HEK293 (cell line): ENCODE data around the gene IL18RAP.

Experiments used
- CTCF ChIA-PET: fragments of 350-600 bp; formaldehyde crosslinking; extraction: SDS; loops from one replicate; lab custom pipeline; 2021; ENCODE audit warnings: antibody characterized with exemption; lab: Yijun Ruan, JAX
- POLR2A ChIA-PET: fragments of 300-600 bp; formaldehyde crosslinking; extraction: SDS; loops from one replicate; lab custom pipeline; 2020; ENCODE audit warnings: antibody characterized with exemption, inconsistent platforms; lab: Yijun Ruan, JAX
- H3K27ac ChIP-seq: fragments of 200-500 bp; sonication (Bioruptor generic); 2 replicates; pipeline ENCODE4 v1.5.1; 2014; ENCODE audit warnings: low read depth, low read length, control low read depth, inconsistent platforms; ENCODE audit errors: extremely low read depth
- H3K36me3 ChIP-seq, 2 experiments: fragments of 200-500 bp in 1 of 2; sonication (Bioruptor generic) in 1 of 2; 1 replicate in 1 of 2; 2 replicates in 1 of 2; pipeline ENCODE4 v1.5.1; 2014 to 2017; ENCODE audit warnings: inconsistent platforms in 2 of 2, low read length in 2 of 2; ENCODE audit not compliant: control insufficient read depth in 2 of 2, insufficient read depth in 1 of 2
- H3K4me1 ChIP-seq: fragments of 200-500 bp; sonication (Bioruptor generic); 2 replicates; pipeline ENCODE4 v1.5.1; 2014; ENCODE audit warnings: mild to moderate bottlenecking, low read length, inconsistent platforms; ENCODE audit not compliant: control insufficient read depth, insufficient read depth
- H3K4me3 ChIP-seq: 2 replicates; pipeline ENCODE4 v1.5.1; 2011; ENCODE audit warnings: low read depth, mild to moderate bottlenecking, control low read depth, low read length, moderate library complexity
- H3K9me3 ChIP-seq: fragments of 200-500 bp; sonication (Bioruptor generic); 2 replicates; pipeline ENCODE4 v1.5.1; 2014; ENCODE audit warnings: low read depth, low read length, inconsistent platforms; ENCODE audit not compliant: control insufficient read depth, insufficient read depth
- AEBP2 ChIP-seq: fragments of 450-650 bp; formaldehyde crosslinking; IDR thresholded peaks from 2 replicates; pipeline ENCODE4 v1.5.1; 2016; ENCODE audit warnings: missing biosample characterization, missing genetic modification characterization, borderline replicate concordance
- CTCF ChIP-seq: fragments of 450-650 bp; formaldehyde crosslinking; IDR thresholded peaks from 2 replicates; pipeline ENCODE4 v1.5.1; 2016; ENCODE audit warnings: missing biosample characterization, missing genetic modification characterization
- INSM2 ChIP-seq: fragments of 450-650 bp; formaldehyde crosslinking; IDR thresholded peaks from 2 replicates; pipeline ENCODE4 v1.5.1; 2016; ENCODE audit warnings: missing biosample characterization, missing genetic modification characterization
- KLF16 ChIP-seq: fragments of 450-650 bp; formaldehyde crosslinking; IDR thresholded peaks from 2 replicates; pipeline ENCODE4 v1.5.1; 2017; ENCODE audit warnings: missing biosample characterization, missing genetic modification characterization
- OSR2 ChIP-seq: fragments of 450-650 bp; formaldehyde crosslinking; IDR thresholded peaks from 2 replicates; pipeline ENCODE4 v1.5.1; 2016; ENCODE audit warnings: missing biosample characterization, missing genetic modification characterization
- REPIN1 ChIP-seq: fragments of 450-650 bp; formaldehyde crosslinking; IDR thresholded peaks from 2 replicates; pipeline ENCODE4 v1.5.1; 2017; ENCODE audit warnings: missing biosample characterization, missing genetic modification characterization, low read depth
- SALL2 ChIP-seq: fragments of 450-650 bp; formaldehyde crosslinking; IDR thresholded peaks from 2 replicates; pipeline ENCODE4 v1.5.0; 2017; ENCODE audit warnings: missing biosample characterization, mild to moderate bottlenecking, missing genetic modification characterization, borderline replicate concordance
- SETDB1 ChIP-seq: IDR thresholded peaks from one replicate; pipeline ENCODE4 v1.6.1; 2017; ENCODE audit warnings: mild to moderate bottlenecking, low read length, moderate library complexity, mixed read lengths; ENCODE audit not compliant: insufficient read length
- ZBTB6 ChIP-seq: fragments of 450-650 bp; formaldehyde crosslinking; IDR thresholded peaks from 2 replicates; pipeline ENCODE4 v1.5.1; 2017; ENCODE audit warnings: missing biosample characterization, missing genetic modification characterization
- ZNF114 ChIP-seq: fragments of 450-650 bp; formaldehyde crosslinking; IDR thresholded peaks from 2 replicates; pipeline ENCODE4 v1.5.0; 2017; ENCODE audit warnings: missing biosample characterization, missing genetic modification characterization
- ZNF248 ChIP-seq: fragments of 450-650 bp; formaldehyde crosslinking; IDR thresholded peaks from 2 replicates; pipeline ENCODE4 v1.5.1; 2017; ENCODE audit warnings: missing biosample characterization, missing genetic modification characterization
- ZNF48 ChIP-seq: fragments of 450-650 bp; formaldehyde crosslinking; IDR thresholded peaks from 2 replicates; pipeline ENCODE4 v1.5.1; 2016; ENCODE audit warnings: missing biosample characterization, missing genetic modification characterization
- ZNF548 ChIP-seq: fragments of 450-650 bp; formaldehyde crosslinking; IDR thresholded peaks from 2 replicates; pipeline ENCODE4 v1.5.1; 2016; ENCODE audit warnings: missing biosample characterization, missing genetic modification characterization
- ZNF571 ChIP-seq: fragments of 450-650 bp; formaldehyde crosslinking; IDR thresholded peaks from 2 replicates; pipeline ENCODE4 v1.5.0; 2017; ENCODE audit warnings: missing biosample characterization, missing genetic modification characterization
- ZNF654 ChIP-seq: fragments of 450-650 bp; formaldehyde crosslinking; IDR thresholded peaks from 2 replicates; pipeline ENCODE4 v1.5.1; 2016; ENCODE audit warnings: low read depth, missing biosample characterization, missing genetic modification characterization
- ZNF670 ChIP-seq: fragments of 450-650 bp; formaldehyde crosslinking; IDR thresholded peaks from 2 replicates; pipeline ENCODE4 v1.5.1; 2016; ENCODE audit warnings: missing biosample characterization, missing genetic modification characterization, low read depth
- ZNF692 ChIP-seq: fragments of 450-650 bp; formaldehyde crosslinking; IDR thresholded peaks from 2 replicates; pipeline ENCODE4 v1.5.1; 2016; ENCODE audit warnings: missing biosample characterization, missing genetic modification characterization
- ZNF707 ChIP-seq: fragments of 450-650 bp; formaldehyde crosslinking; IDR thresholded peaks from 2 replicates; pipeline ENCODE4 v1.5.1; 2016; ENCODE audit warnings: missing biosample characterization, missing genetic modification characterization
- ZSCAN30 ChIP-seq: fragments of 450-650 bp; IDR thresholded peaks from 2 replicates; pipeline ENCODE4 v1.5.1; 2018; ENCODE audit warnings: missing biosample characterization, mild to moderate bottlenecking, missing genetic modification characterization, moderate library complexity

The IL18RAP gene

GRCh38 chr2:102442967-102443828, 20.2 kb downstream of the IL18RAP start:
- POLR2A ChIA-PET = no interaction called here
- TF ChIP-seq ZNF48 (tag by site-specific recombination) = no peak
- peak; percentile 55 for TF ChIP-seq ZNF654 (tag by site-specific recombination)
- TF ChIP-seq CTCF (tag by site-specific recombination) = 0 out of 2 replicates have a peak, but pooled peaks have one; percentile 12
- TF ChIP-seq, all 188 proteins: peak for 2
- no peak overlapping the region for H3K4me3 ChIP-seq
- H3K36me3 ChIP-seq = no peaks in the 10 kb centered on the region
- H3K4me1 ChIP-seq = no peaks in the 10 kb centered on the region
- H3K27ac ChIP-seq = no peak overlapping the region
- CTCF ChIA-PET = interaction anchor here (0.5 to 2.9 kb wide), 36 partner anchors 9 to 1025 kb away, joined by 3 to 22 read pairs (median 4); partner anchors contain the start of gene IL18RAP
- H3K9me3 ChIP-seq = no peaks in the 10 kb centered on the region

- TF ChIP-seq AEBP2 = no peak
- Histone ChIP-seq H3K27ac (no peak overlapping the region), H3K4me1 (no peaks in the 10 kb centered on the region), H3K9me3 (no peaks in the 10 kb centered on the region), H3K4me3 (no peak overlapping the region), H3K36me3 (no peaks in the 10 kb centered on the region)
- ChIA-PET POLR2A (no interaction called here), CTCF (interaction anchor here (0.5 to 2.9 kb wide), 13 partner anchors 8 to 1026 kb away, joined by 3 to 22 read pairs (median 3); no protein-coding TSS in a partner anchor)
These were observed 21.3 kb downstream of the IL18RAP start for GRCh38 chr2:102444233-102444632.

GRCh38 chr2:102446936-102447335, 24.0 kb downstream of the IL18RAP start:
- Histone ChIP-seq H3K27ac (no peak overlapping the region), H3K4me1 (no peaks in the 10 kb centered on the region), H3K9me3 (no peaks in the 10 kb centered on the region), H3K36me3 (no peaks in the 10 kb centered on the region), H3K4me3 (no peak overlapping the region)
- CTCF ChIA-PET = interaction anchor here (0.6 to 2.0 kb wide), 6 partner anchors 9 to 427 kb away, joined by 3 to 13 read pairs (median 4); no protein-coding TSS in a partner anchor
- POLR2A ChIA-PET = no interaction called here
- TF ChIP-seq OSR2 (no peak), ZNF114 (tag by site-specific recombination) (no peak), ZNF548 (tag by site-specific recombination) (no peak), ZNF248 (tag by site-specific recombination) (no peak), ZNF692 (tag by site-specific recombination) (no peak), INSM2 (no peak), REPIN1 (no peak), ZNF571 (tag by site-specific recombination) (no peak), SALL2 (tag by site-specific recombination) (no peak), ZBTB6 (tag by site-specific recombination) (no peak), SETDB1 (no peak), ZNF670 (tag by site-specific recombination) (no peak), KLF16 (tag by site-specific recombination) (no peak), ZNF707 (tag by site-specific recombination) (no peak), ZSCAN30 (no peak)
